ENCODE results near the gene KLF11.

DNA sequence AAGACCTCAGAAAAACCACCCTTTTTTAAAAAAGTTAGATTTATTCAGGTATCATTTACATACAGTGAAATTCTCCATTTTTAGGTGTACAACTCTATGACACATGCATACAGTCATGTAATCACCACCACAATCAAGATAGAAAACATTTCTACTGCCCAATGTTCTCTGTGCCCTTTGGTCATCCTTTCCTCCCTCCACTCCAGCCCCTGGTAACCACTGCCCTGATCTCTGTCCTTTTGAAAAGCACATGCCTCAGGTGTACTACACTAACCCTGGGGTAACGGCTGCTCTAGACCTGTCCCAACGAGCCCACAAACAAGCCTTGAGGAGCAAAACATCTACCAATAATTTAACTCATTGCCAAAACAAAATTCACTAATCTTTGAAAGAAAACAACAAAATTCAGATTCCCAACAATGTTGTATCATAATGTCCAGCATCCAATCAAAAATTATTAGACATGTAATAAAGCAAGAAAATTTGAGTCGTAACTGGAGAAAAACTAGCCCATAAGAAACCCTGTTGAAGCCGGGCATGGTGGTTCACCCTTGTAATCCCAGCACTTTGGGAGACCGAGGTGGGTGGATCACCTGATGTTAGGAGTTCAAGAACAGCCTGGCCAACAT is 25.9 kb upstream of the KLF11 start:
- TF ChIP-seq CTCF (IDR thresholded peaks at IDR 0.05; ENCODE audit: control extremely low read depth in 1 of 3, insufficient read depth in 1 of 3, low read depth in 1 of 3, low read length in 3 of 3) (no peak), POLR2AphosphoS5 (IDR thresholded peaks at IDR 0.05; ENCODE audit: low read depth, low read length) (no peak), BRCA1 (IDR thresholded peaks at IDR 0.05; ENCODE audit: low read depth, low read length) (no peak), MAX (IDR thresholded peaks at IDR 0.05) (no peak), MAFK (IDR thresholded peaks at IDR 0.05; ENCODE audit: low read depth, low read length) (no peak), KDM1A (IDR thresholded peaks at IDR 0.05; ENCODE audit: borderline replicate concordance, low read length) (no peak), SIX5 (IDR thresholded peaks at IDR 0.05; ENCODE audit: low read depth, low read length) (no peak), HDAC6 (IDR thresholded peaks at IDR 0.05; ENCODE audit: low read depth, low read length) (no peak), EP300 (IDR thresholded peaks at IDR 0.05; ENCODE audit: borderline replicate concordance in 1 of 2, low read depth in 2 of 2, low read length in 2 of 2) (no peak), JUN (IDR thresholded peaks at IDR 0.05; ENCODE audit: low read depth, low read length) (no peak), EZH2 (IDR thresholded peaks at IDR 0.05; ENCODE audit: low read depth, low read length, severe bottlenecking) (no peak), CEBPB (IDR thresholded peaks at IDR 0.05; ENCODE audit: low read depth, low read length) (no peak), TCF12 (IDR thresholded peaks at IDR 0.05; ENCODE audit: low read depth, low read length) (no peak)
